ENCODE measurements around the gene SURF2.
"Not testable (repeated sequence)": the region's sequence is repeated elsewhere in the genome, so short reads cannot be mapped to it uniquely, and the experiment has no call there.

The SURF2 gene

DNA sequence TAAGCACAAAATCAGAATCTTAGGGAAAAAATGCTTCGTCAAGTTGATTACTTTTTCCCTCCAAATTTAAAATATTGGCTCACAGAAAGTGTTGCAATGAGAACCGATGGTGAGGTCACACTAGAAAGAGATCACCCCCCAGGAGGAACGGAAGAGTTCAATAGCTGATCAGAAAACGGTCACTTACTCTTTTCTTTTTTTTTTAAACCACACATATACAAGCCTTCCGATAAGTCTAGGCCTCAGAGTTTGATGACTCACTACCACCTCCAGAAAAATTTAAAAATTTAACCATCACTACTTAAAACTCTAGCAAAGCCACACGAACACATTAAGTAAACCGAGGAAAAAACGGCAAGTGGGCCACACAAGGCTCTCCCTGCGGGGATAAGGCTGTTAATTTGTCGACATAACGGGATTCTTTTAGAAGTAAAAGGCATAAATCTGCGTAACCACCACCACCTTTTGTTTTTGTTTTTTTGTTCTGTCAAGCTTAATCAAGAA lies 18.3 kb downstream of the SURF2 start:
- no peak for TF ChIP-seq CTCF (conservative IDR thresholded peaks at IDR 0.05)
- no peak for TF ChIP-seq ZFX (IDR thresholded peaks at IDR 0.05)
- H3K27ac ChIP-seq = peak overlapping the region; percentile 94

GRCh38 chr9:133375116-133375723 lies 18.9 kb downstream of the SURF2 start:
- H3K27ac ChIP-seq = peak overlapping the region; percentile 94

GRCh38 chr9:133375724-133376654 lies 19.6 kb downstream of the SURF2 start, which contains the start of the genes STKLD1 and SURF4:
STKLD1 (plus strand) TSS chr9:133376366; CDS start chr9:133376474, 108 bp downstream.
SURF4 (minus strand) TSS chr9:133376060; CDS start chr9:133375969, 91 bp downstream.
- TF ChIP-seq ZFX (IDR thresholded peaks at IDR 0.05) = peak; percentile 97
- no peak for TF ChIP-seq CTCF (conservative IDR thresholded peaks at IDR 0.05)
- peak within 1 kb of the TSS; percentile 94 for H3K27ac ChIP-seq

More at GRCh38 chr9:133375116-133375723, 18.9 kb downstream of the SURF2 start:
- TF ChIP-seq ZFX (IDR thresholded peaks at IDR 0.05) (no peak), CTCF (conservative IDR thresholded peaks at IDR 0.05) (no peak)

- not testable (repeated sequence) for H3K27ac ChIP-seq
Measured at GRCh38 chr9:133377280-133377679, 20.9 kb downstream of the SURF2 start.

GRCh38 chr9:133377721-133378216 lies 21.4 kb downstream of the SURF2 start:
- TF ChIP-seq CTCF (conservative IDR thresholded peaks at IDR 0.05) (no peak), ZFX (IDR thresholded peaks at IDR 0.05) (no peak)
- no peak overlapping the region for H3K27ac ChIP-seq

- H3K27ac ChIP-seq = no peak overlapping the region
- TF ChIP-seq CTCF (conservative IDR thresholded peaks at IDR 0.05) (no peak), ZFX (IDR thresholded peaks at IDR 0.05) (no peak)
Measured at GRCh38 chr9:133378408-133378962, 22.1 kb downstream of the SURF2 start.

DNA sequence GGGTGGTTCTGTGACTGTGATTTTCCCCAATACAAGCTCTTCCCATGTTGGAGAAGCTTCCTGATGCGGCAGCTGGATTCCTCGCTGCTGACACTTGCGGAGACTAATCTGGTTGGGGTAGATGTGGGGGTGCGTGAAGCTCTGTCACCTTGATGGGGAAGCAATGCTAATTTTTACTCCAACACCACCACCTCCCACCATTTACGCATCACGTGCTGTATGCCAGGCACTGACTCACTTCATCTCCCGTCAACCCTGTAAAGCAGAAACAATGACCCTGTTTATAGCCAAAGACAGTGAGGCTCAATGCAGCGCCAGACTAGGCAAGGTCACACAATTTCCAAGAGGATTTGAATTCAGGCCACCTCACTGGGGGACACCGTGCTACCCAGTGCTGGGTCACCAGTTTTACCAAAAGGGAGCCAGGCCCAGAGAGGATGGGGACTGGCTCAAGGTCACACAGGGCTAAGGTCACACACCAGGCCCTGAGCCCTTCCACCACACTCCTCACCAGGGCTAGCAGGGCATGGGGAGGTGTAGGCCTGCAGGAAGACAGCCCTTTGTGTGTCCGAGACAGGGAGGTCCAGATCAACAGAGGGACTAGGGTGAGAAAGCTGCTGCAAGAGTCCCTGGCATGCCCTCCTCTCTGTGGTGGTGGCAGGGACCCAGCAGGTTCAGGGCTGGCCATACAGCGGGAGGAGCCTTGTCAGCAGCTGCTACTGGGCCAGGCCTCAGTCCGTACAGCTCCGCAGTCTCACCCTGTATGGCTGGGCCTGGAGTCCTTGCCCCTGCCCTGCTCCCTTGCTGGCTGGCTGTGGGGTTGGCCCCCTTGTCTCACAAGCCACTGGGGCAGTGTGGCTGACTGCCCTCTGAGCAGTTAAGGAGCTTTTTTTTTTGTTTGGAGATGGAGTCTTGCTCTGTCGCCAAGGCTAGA lies 23.1 kb downstream of the SURF2 start:
- TF ChIP-seq CTCF (conservative IDR thresholded peaks at IDR 0.05) (no peak), ZFX (IDR thresholded peaks at IDR 0.05) (no peak)
- H3K27ac ChIP-seq = no peak overlapping the region
